Trophoblast cell (in vitro differentiated cells and primary cell): ENCODE data around the gene TSR2.

ENCODE experiments used
- DNase-seq, 2 donors: peaks; one replicate each; pipeline ENCODE4 v3.0.0-alpha.2; 2016
- H2AFZ ChIP-seq: 2 replicates; pipeline ENCODE4 v1.6.1; 2013; ENCODE audit warnings: low read length, moderate library complexity, mild to moderate bottlenecking; ENCODE audit not compliant: insufficient read depth, poor library complexity
- H2AK5ac ChIP-seq: 2 replicates; pipeline ENCODE4 v1.6.1; 2013; ENCODE audit warnings: mild to moderate bottlenecking, low read length
- H2BK120ac ChIP-seq: 2 replicates; pipeline ENCODE4 v1.6.1; 2013; ENCODE audit warnings: low read length, mild to moderate bottlenecking, moderate library complexity; ENCODE audit not compliant: insufficient read depth, poor library complexity
- H2BK12ac ChIP-seq: 2 replicates; pipeline ENCODE4 v1.6.1; 2013; ENCODE audit warnings: mild to moderate bottlenecking, low read length, moderate library complexity
- H2BK5ac ChIP-seq: 2 replicates; pipeline ENCODE4 v1.6.1; 2013; ENCODE audit warnings: low read length, low read depth, moderate library complexity, mild to moderate bottlenecking; ENCODE audit not compliant: poor library complexity
- H3K14ac ChIP-seq: 2 replicates; pipeline ENCODE4 v1.6.1; 2013; ENCODE audit warnings: mild to moderate bottlenecking, low read length
- H3K18ac ChIP-seq: 2 replicates; pipeline ENCODE4 v1.6.1; 2013; ENCODE audit warnings: mild to moderate bottlenecking, low read length
- H3K23ac ChIP-seq: 2 replicates; pipeline ENCODE4 v1.6.1; 2013; ENCODE audit warnings: low read length
- H3K27ac ChIP-seq: 2 replicates; pipeline ENCODE4 v1.5.1; 2013; ENCODE audit warnings: low read depth, mild to moderate bottlenecking, inconsistent platforms, low read length, moderate library complexity
- H3K27me3 ChIP-seq: 2 replicates; pipeline ENCODE4 v1.6.1; 2013; ENCODE audit warnings: inconsistent platforms, mild to moderate bottlenecking, low read length, moderate library complexity; ENCODE audit not compliant: insufficient read depth
- H3K36me3 ChIP-seq, 2 experiments: 1 replicate in 1 of 2; 2 replicates in 1 of 2; pipeline ENCODE4 v1.6.1; 2013; ENCODE audit warnings: low read length in 2 of 2, mild to moderate bottlenecking in 2 of 2, moderate library complexity in 1 of 2; ENCODE audit not compliant: insufficient read depth in 2 of 2, control insufficient read depth in 1 of 2
- H3K4ac ChIP-seq: 2 replicates; pipeline ENCODE4 v1.6.1; 2013; ENCODE audit warnings: low read depth, mild to moderate bottlenecking, low read length, moderate library complexity
- H3K4me1 ChIP-seq, 2 experiments: 1 replicate in 1 of 2; 2 replicates in 1 of 2; pipeline ENCODE4 v1.6.1; 2013; ENCODE audit warnings: low read length in 2 of 2, mild to moderate bottlenecking in 2 of 2, moderate library complexity in 1 of 2; ENCODE audit not compliant: insufficient read depth in 2 of 2, control insufficient read depth in 1 of 2
- H3K4me2 ChIP-seq: 2 replicates; pipeline ENCODE4 v1.6.1; 2013; ENCODE audit warnings: inconsistent platforms, mild to moderate bottlenecking, low read length, moderate library complexity
- H3K4me3 ChIP-seq: 2 replicates; pipeline ENCODE4 v1.5.1; 2013; ENCODE audit warnings: mild to moderate bottlenecking, low read depth, low read length, inconsistent platforms
- H3K79me1 ChIP-seq: one replicate; pipeline ENCODE4 v1.6.1; 2013; ENCODE audit warnings: low read length
- H3K79me2 ChIP-seq: 2 replicates; pipeline ENCODE4 v1.6.1; 2013; ENCODE audit warnings: low read length, mild to moderate bottlenecking; ENCODE audit not compliant: control insufficient read depth, insufficient read depth, poor library complexity
- H3K9ac ChIP-seq: 2 replicates; pipeline ENCODE4 v1.6.1; 2013; ENCODE audit warnings: mild to moderate bottlenecking, low read length
- H3K9me3 ChIP-seq: 2 replicates; pipeline ENCODE4 v1.6.1; 2013; ENCODE audit warnings: low read depth, mild to moderate bottlenecking, control low read depth, inconsistent platforms, low read length; ENCODE audit not compliant: insufficient read depth
- H4K12ac ChIP-seq: 2 replicates; pipeline ENCODE4 v1.6.1; 2013; ENCODE audit warnings: low read depth, mild to moderate bottlenecking, low read length, moderate library complexity
- H4K8ac ChIP-seq: 2 replicates; pipeline ENCODE4 v1.6.1; 2013; ENCODE audit warnings: low read depth, mild to moderate bottlenecking, low read length, moderate library complexity
- H4K91ac ChIP-seq: one replicate; pipeline ENCODE4 v1.6.1; 2013; ENCODE audit warnings: low read depth, mild to moderate bottlenecking, low read length, moderate library complexity
- WGBS: extraction: QIAGEN DNeasy Blood & Tissue Kit; methylation state at CpG from one replicate; pipeline ENCODE4 v1.1.7; 2013; ENCODE audit warnings: missing lambda C conversion rate; ENCODE audit not compliant: insufficient read length, insufficient coverage; ENCODE audit errors: extremely low coverage; 5-methylcytosine and 5-hydroxymethylcytosine counted together

TSR2 gene

GRCh38 chrX:54413753-54414152, 26.5 kb upstream of the TSR2 start:
- Histone ChIP-seq H4K8ac (no peak overlapping the region), H3K18ac (no peak overlapping the region), H3K4me3 (no peak overlapping the region), H3K9me3 (no peaks in the 10 kb centered on the region), H2BK120ac (no peak overlapping the region), H3K36me3 (no peaks in the 10 kb centered on the region), H3K23ac (no peak overlapping the region), H2AK5ac (no peak overlapping the region), H2BK12ac (no peak overlapping the region), H3K79me2 (no peaks in the 10 kb centered on the region), H3K4me2 (no peak overlapping the region), H3K27ac (no peak overlapping the region), H4K91ac (no peak overlapping the region), H3K4me1 (no peaks in the 10 kb centered on the region), H3K79me1 (no peaks in the 10 kb centered on the region), H2AFZ (no peak overlapping the region), H3K4ac (no peak overlapping the region), H3K14ac (no peak overlapping the region), H4K12ac (no peak overlapping the region), H3K27me3 (no peaks in the 10 kb centered on the region), H3K9ac (no peak overlapping the region), H2BK5ac (no peak overlapping the region)
- DNase-seq = no peak
- WGBS = no CpG with 5 or more reads among the region's 3 CpGs

GRCh38 chrX:54415534-54416350, 24.5 kb upstream of the TSR2 start:
- no peaks in the 10 kb centered on the region for H3K27me3 ChIP-seq
- no peak for DNase-seq
- no peaks in the 10 kb centered on the region for H3K36me3 ChIP-seq
- no peak overlapping the region for H2BK120ac ChIP-seq
- no peak overlapping the region for H4K8ac ChIP-seq
- H3K23ac ChIP-seq = no peak overlapping the region
- no peak overlapping the region for H3K18ac ChIP-seq
- no peak overlapping the region for H2BK5ac ChIP-seq
- no peak overlapping the region for H3K4me3 ChIP-seq
- H3K9me3 ChIP-seq = no peaks in the 10 kb centered on the region
- WGBS = 100% methylated on average over 1 of the region's 13 CpGs
- no peak overlapping the region for H4K12ac ChIP-seq
- no peak overlapping the region for H2AFZ ChIP-seq
- no peak overlapping the region for H3K14ac ChIP-seq
- H4K91ac ChIP-seq = no peak overlapping the region
- no peak overlapping the region for H3K27ac ChIP-seq
- H3K4me1 ChIP-seq = no peaks in the 10 kb centered on the region
- no peak overlapping the region for H2BK12ac ChIP-seq
- H3K9ac ChIP-seq = no peak overlapping the region
- H2AK5ac ChIP-seq = no peak overlapping the region
- H3K79me1 ChIP-seq = no peaks in the 10 kb centered on the region
- no peak overlapping the region for H3K4me2 ChIP-seq
- H3K4ac ChIP-seq = no peak overlapping the region
- H3K79me2 ChIP-seq = no peaks in the 10 kb centered on the region

- Histone ChIP-seq H3K18ac (no peak overlapping the region), H3K9ac (no peak overlapping the region), H2BK12ac (no peak overlapping the region), H3K27ac (no peak overlapping the region), H3K36me3 (no peaks in the 10 kb centered on the region), H3K4me3 (no peak overlapping the region), H4K8ac (no peak overlapping the region), H2BK120ac (no peak overlapping the region), H3K23ac (no peak overlapping the region), H2AFZ (no peak overlapping the region), H3K4me2 (no peak overlapping the region), H3K79me2 (no peaks in the 10 kb centered on the region), H3K4ac (no peak overlapping the region), H2AK5ac (no peak overlapping the region), H3K4me1 (no peaks in the 10 kb centered on the region), H4K12ac (no peak overlapping the region), H2BK5ac (no peak overlapping the region), H3K14ac (no peak overlapping the region), H3K79me1 (no peaks in the 10 kb centered on the region), H3K9me3 (no peaks in the 10 kb centered on the region), H3K27me3 (no peaks in the 10 kb centered on the region), H4K91ac (no peak overlapping the region)
- DNase-seq = peak; percentile 4 to 62
- WGBS = no CpG with 5 or more reads among the region's 2 CpGs
Measured at GRCh38 chrX:54416965-54417364, 23.2 kb upstream of the TSR2 start.

GRCh38 chrX:54419559-54420302, 20.5 kb upstream of the TSR2 start:
- Histone ChIP-seq H2BK12ac (no peak overlapping the region), H4K8ac (no peak overlapping the region), H3K4ac (no peak overlapping the region), H2AFZ (no peak overlapping the region), H4K12ac (no peak overlapping the region), H3K79me1 (no peaks in the 10 kb centered on the region), H3K4me1 (peaks cover 0 to 2% of the 10 kb centered on the region in 2 experiments), H2AK5ac (no peak overlapping the region), H3K4me3 (no peak overlapping the region), H3K27me3 (no peaks in the 10 kb centered on the region), H3K79me2 (no peaks in the 10 kb centered on the region), H4K91ac (no peak overlapping the region), H3K9me3 (no peaks in the 10 kb centered on the region), H2BK120ac (no peak overlapping the region), H3K23ac (no peak overlapping the region), H3K18ac (no peak overlapping the region), H3K4me2 (no peak overlapping the region), H3K27ac (no peak overlapping the region), H3K14ac (no peak overlapping the region), H2BK5ac (no peak overlapping the region), H3K9ac (no peak overlapping the region), H3K36me3 (no peaks in the 10 kb centered on the region)
- WGBS = no CpG with 5 or more reads among the region's 3 CpGs
- DNase-seq = no peak
